Measurements from ENCODE around the gene SAMHD1.

GRCh38 chr20:36926653-36927200 lies 24.8 kb downstream of the SAMHD1 start:
- TF ChIP-seq TP53 (CRISPR knock-in tag; IDR thresholded peaks at IDR 0.05) (no peak), CTCF (IDR thresholded peaks at IDR 0.05) (no peak), KDM1A (IDR thresholded peaks at IDR 0.05; ENCODE audit: low read depth) (no peak), POLR2A (IDR thresholded peaks at IDR 0.05; ENCODE audit: low read length) (no peak), MAZ (IDR thresholded peaks at IDR 0.05; ENCODE audit: borderline replicate concordance, low read depth, low read length) (no peak), RFX5 (IDR thresholded peaks at IDR 0.05) (no peak), HDAC2 (IDR thresholded peaks at IDR 0.05) (no peak), SMC3 (IDR thresholded peaks at IDR 0.05) (no peak)
- TF ChIP-seq, protein P1, sequence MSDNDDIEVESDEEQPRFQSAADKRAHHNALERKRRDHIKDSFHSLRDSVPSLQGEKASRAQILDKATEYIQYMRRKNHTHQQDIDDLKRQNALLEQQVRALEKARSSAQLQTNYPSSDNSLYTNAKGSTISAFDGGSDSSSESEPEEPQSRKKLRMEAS (IDR thresholded peaks at IDR 0.05), result no peak

Measured in A549 (cell line).